ENCODE data around the gene SMAD5.
A peak's percentile ranks its signal among the peaks of the same experiment; 100 is the strongest.

Gene SMAD5

GRCh38 chr5:136115183-136115865 is 17.3 kb upstream of the SMAD5 start:
- no peak for DNase-seq

GRCh38 chr5:136120529-136120928 is 12.1 kb upstream of the SMAD5 start:
- DNase-seq: no peak

GRCh38 chr5:136123236-136123768 is 9.3 kb upstream of the SMAD5 start:
- no peak for DNase-seq

GRCh38 chr5:136127560-136127959 is 5.1 kb upstream of the SMAD5 start:
- DNase-seq: no peak

- DNase-seq: no peak
Measured at GRCh38 chr5:136128481-136128880, 4.2 kb upstream of the SMAD5 start.

GRCh38 chr5:136129445-136129844 is 3.2 kb upstream of the SMAD5 start:
- no peak for DNase-seq

GRCh38 chr5:136130581-136130980 is 2.1 kb upstream of the SMAD5 start:
- no peak for DNase-seq

GRCh38 chr5:136132087-136132486 is 558 bp upstream of the SMAD5 start:
- no peak for DNase-seq

GRCh38 chr5:136133222-136133921 is 727 bp downstream of the SMAD5 start:
- peak; percentile 45 for DNase-seq

GRCh38 chr5:136133922-136134379 is 1.3 kb downstream of the SMAD5 start:
- DNase-seq: no peak

- no peak for DNase-seq
Measured at GRCh38 chr5:136134653-136135052, 2.0 kb downstream of the SMAD5 start.

GRCh38 chr5:136135536-136135935 is 2.9 kb downstream of the SMAD5 start:
- DNase-seq: no peak

- DNase-seq: peak; percentile 3
Measured at GRCh38 chr5:136137497-136138220, 5.0 kb downstream of the SMAD5 start.

GRCh38 chr5:136141561-136141960 is 8.9 kb downstream of the SMAD5 start:
- no peak for DNase-seq

- DNase-seq: peak; percentile 3
Measured at GRCh38 chr5:136143312-136143711, 10.7 kb downstream of the SMAD5 start.

- no peak for DNase-seq
Measured at GRCh38 chr5:136143763-136144162, 11.1 kb downstream of the SMAD5 start.

- DNase-seq: no peak
Measured at GRCh38 chr5:136145030-136145429, 12.4 kb downstream of the SMAD5 start.

- no peak for DNase-seq
Measured at GRCh38 chr5:136146201-136146600, 13.6 kb downstream of the SMAD5 start.

- no peak for DNase-seq
Measured at GRCh38 chr5:136147632-136148031, 15.0 kb downstream of the SMAD5 start.

- DNase-seq: no peak
Measured at GRCh38 chr5:136149891-136150290, 17.2 kb downstream of the SMAD5 start.

- no peak for DNase-seq
Measured at GRCh38 chr5:136153581-136154236, 21.1 kb downstream of the SMAD5 start.

- DNase-seq: no peak
Measured at GRCh38 chr5:136155078-136155477, 22.4 kb downstream of the SMAD5 start.

GRCh38 chr5:136155761-136156160 is 23.1 kb downstream of the SMAD5 start:
- DNase-seq: peak; percentile 5

All from suppressor macrophage treated with lipopolysaccharide for 4 hours (primary cell).